ENCODE results near the gene FAM240A. TPM values are rescaled to one million over a fixed set of nuclear protein-coding genes. Genes with fewer than 3 reads are reported as not detected.

FAM240A gene
- total and polyA plus RNA-seq, 4 donors: not detected

DNA sequence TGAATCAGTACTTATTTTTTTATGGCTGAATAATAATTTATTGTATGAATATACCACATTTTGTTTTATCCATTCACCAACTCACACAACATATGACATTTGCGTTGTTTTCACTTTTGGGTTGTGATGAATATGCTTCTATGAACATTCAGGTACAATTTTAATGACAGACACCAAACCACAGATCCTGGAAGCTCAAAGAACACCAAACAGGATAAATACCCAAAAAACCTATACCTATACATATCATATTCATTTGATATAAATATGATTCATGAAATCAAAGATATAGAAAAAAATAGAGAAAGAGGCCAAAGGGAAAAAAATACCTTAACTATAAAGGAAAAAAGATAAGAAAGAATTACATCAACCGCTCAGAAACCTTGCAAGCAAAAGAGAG is 35.8 kb downstream of the FAM240A start:
- Histone ChIP-seq H3K4me1 (ENCODE audit: control insufficient read depth in 4 of 4, insufficient read depth in 4 of 4, low read length in 3 of 4) (no peaks in the 10 kb centered on the region), H3K27ac (ENCODE audit: low read depth in 1 of 2, low read length in 2 of 2) (no peak overlapping the region), H3K36me3 (ENCODE audit: control insufficient read depth in 4 of 4, insufficient read depth in 3 of 4, low read depth in 1 of 4, low read length in 3 of 4) (no peaks in the 10 kb centered on the region), H3K4me3 (ENCODE audit: low read depth in 1 of 3, low read length in 3 of 3) (no peak overlapping the region), H3K27me3 (ENCODE audit: control insufficient read depth in 4 of 4, insufficient read depth in 4 of 4, low read length in 3 of 4) (no peaks in the 10 kb centered on the region), H3K9ac (ENCODE audit: low read depth in 1 of 2, low read length in 2 of 2) (no peak overlapping the region), H3K9me3 (ENCODE audit: control insufficient read depth in 4 of 4, low read length in 3 of 4) (peaks cover 0 to 4% (median 0%) of the 10 kb centered on the region in 4 donors)
- DNase-seq (ENCODE audit: low spot score): no peak
- 76% methylated on average over 2 of the region's 2 CpGs for WGBS
- TF ChIP-seq EGR1 (IDR thresholded peaks at IDR 0.05; ENCODE audit: low read depth in 2 of 2): no peak
- no peak for TF ChIP-seq RXRA (IDR thresholded peaks at IDR 0.05)
- no peak for TF ChIP-seq GABPA (IDR thresholded peaks at IDR 0.05 in 1 of 2, conservative IDR thresholded peaks at IDR 0.05 in 1 of 2)
- no peak for TF ChIP-seq FOXA1 (IDR thresholded peaks at IDR 0.05)
- TF ChIP-seq NR2F2 (IDR thresholded peaks at IDR 0.05): no peak
- no peak for TF ChIP-seq HNF4G (IDR thresholded peaks at IDR 0.05)
- no peak for TF ChIP-seq HNF4A (conservative IDR thresholded peaks at IDR 0.05)

DNA sequence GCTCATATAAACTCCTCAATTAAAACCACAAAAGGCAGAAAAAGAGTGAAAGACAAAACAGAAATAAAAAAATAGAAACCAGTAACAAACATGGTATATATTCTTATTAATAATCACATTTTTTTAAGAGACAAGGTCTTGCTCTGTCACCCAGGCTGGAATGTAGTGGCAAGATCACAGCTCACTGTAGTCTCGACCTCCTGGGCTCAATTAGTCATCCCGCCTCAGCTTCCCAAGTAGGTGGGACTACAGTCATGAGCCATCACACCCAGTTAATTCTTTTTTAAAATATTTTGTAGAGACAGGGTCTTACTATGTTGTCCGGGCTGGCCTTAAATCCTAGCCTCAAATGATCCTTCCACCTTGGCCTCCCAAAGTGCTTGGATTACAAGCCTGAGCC is 37.1 kb downstream of the FAM240A start:
- DNase-seq (ENCODE audit: low spot score): no peak
- TF ChIP-seq HNF4A (conservative IDR thresholded peaks at IDR 0.05) (no peak), JUND (IDR thresholded peaks at IDR 0.05) (no peak), FOXA1 (IDR thresholded peaks at IDR 0.05) (no peak), SP1 (IDR thresholded peaks at IDR 0.05) (no peak), GABPA (IDR thresholded peaks at IDR 0.05 in 1 of 2, conservative IDR thresholded peaks at IDR 0.05 in 1 of 2) (no peak), NR2F2 (IDR thresholded peaks at IDR 0.05) (no peak), FOXA2 (IDR thresholded peaks at IDR 0.05) (no peak), EGR1 (IDR thresholded peaks at IDR 0.05; ENCODE audit: low read depth in 2 of 2) (no peak), HNF4G (IDR thresholded peaks at IDR 0.05) (no peak), RXRA (IDR thresholded peaks at IDR 0.05) (no peak), YY1 (IDR thresholded peaks at IDR 0.05) (no peak), TAF1 (conservative IDR thresholded peaks at IDR 0.05) (no peak), RAD21 (IDR thresholded peaks at IDR 0.05) (no peak)
- TF ChIP-seq, protein P1, sequence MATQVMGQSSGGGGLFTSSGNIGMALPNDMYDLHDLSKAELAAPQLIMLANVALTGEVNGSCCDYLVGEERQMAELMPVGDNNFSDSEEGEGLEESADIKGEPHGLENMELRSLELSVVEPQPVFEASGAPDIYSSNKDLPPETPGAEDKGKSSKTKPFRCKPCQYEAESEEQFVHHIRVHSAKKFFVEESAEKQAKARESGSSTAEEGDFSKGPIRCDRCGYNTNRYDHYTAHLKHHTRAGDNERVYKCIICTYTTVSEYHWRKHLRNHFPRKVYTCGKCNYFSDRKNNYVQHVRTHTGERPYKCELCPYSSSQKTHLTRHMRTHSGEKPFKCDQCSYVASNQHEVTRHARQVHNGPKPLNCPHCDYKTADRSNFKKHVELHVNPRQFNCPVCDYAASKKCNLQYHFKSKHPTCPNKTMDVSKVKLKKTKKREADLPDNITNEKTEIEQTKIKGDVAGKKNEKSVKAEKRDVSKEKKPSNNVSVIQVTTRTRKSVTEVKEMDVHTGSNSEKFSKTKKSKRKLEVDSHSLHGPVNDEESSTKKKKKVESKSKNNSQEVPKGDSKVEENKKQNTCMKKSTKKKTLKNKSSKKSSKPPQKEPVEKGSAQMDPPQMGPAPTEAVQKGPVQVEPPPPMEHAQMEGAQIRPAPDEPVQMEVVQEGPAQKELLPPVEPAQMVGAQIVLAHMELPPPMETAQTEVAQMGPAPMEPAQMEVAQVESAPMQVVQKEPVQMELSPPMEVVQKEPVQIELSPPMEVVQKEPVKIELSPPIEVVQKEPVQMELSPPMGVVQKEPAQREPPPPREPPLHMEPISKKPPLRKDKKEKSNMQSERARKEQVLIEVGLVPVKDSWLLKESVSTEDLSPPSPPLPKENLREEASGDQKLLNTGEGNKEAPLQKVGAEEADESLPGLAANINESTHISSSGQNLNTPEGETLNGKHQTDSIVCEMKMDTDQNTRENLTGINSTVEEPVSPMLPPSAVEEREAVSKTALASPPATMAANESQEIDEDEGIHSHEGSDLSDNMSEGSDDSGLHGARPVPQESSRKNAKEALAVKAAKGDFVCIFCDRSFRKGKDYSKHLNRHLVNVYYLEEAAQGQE (IDR thresholded peaks at IDR 0.05): no peak
- TF ChIP-seq, protein P2, sequence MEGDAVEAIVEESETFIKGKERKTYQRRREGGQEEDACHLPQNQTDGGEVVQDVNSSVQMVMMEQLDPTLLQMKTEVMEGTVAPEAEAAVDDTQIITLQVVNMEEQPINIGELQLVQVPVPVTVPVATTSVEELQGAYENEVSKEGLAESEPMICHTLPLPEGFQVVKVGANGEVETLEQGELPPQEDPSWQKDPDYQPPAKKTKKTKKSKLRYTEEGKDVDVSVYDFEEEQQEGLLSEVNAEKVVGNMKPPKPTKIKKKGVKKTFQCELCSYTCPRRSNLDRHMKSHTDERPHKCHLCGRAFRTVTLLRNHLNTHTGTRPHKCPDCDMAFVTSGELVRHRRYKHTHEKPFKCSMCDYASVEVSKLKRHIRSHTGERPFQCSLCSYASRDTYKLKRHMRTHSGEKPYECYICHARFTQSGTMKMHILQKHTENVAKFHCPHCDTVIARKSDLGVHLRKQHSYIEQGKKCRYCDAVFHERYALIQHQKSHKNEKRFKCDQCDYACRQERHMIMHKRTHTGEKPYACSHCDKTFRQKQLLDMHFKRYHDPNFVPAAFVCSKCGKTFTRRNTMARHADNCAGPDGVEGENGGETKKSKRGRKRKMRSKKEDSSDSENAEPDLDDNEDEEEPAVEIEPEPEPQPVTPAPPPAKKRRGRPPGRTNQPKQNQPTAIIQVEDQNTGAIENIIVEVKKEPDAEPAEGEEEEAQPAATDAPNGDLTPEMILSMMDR (IDR thresholded peaks at IDR 0.05; ENCODE audit: low read depth, low read length, missing input control): no peak
- TF ChIP-seq, protein P3, sequence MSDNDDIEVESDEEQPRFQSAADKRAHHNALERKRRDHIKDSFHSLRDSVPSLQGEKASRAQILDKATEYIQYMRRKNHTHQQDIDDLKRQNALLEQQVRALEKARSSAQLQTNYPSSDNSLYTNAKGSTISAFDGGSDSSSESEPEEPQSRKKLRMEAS (IDR thresholded peaks at IDR 0.05): no peak
- TF ChIP-seq, protein P4, sequence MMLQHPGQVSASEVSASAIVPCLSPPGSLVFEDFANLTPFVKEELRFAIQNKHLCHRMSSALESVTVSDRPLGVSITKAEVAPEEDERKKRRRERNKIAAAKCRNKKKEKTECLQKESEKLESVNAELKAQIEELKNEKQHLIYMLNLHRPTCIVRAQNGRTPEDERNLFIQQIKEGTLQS (IDR thresholded peaks at IDR 0.05): no peak
- TF ChIP-seq, protein P5, sequence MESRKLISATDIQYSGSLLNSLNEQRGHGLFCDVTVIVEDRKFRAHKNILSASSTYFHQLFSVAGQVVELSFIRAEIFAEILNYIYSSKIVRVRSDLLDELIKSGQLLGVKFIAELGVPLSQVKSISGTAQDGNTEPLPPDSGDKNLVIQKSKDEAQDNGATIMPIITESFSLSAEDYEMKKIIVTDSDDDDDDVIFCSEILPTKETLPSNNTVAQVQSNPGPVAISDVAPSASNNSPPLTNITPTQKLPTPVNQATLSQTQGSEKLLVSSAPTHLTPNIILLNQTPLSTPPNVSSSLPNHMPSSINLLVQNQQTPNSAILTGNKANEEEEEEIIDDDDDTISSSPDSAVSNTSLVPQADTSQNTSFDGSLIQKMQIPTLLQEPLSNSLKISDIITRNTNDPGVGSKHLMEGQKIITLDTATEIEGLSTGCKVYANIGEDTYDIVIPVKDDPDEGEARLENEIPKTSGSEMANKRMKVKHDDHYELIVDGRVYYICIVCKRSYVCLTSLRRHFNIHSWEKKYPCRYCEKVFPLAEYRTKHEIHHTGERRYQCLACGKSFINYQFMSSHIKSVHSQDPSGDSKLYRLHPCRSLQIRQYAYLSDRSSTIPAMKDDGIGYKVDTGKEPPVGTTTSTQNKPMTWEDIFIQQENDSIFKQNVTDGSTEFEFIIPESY (IDR thresholded peaks at IDR 0.05): no peak
- Histone ChIP-seq H3K36me3 (ENCODE audit: control insufficient read depth in 4 of 4, insufficient read depth in 3 of 4, low read depth in 1 of 4, low read length in 3 of 4) (no peaks in the 10 kb centered on the region), H3K27ac (ENCODE audit: low read depth in 1 of 2, low read length in 2 of 2) (no peak overlapping the region), H3K4me1 (ENCODE audit: control insufficient read depth in 4 of 4, insufficient read depth in 4 of 4, low read length in 3 of 4) (no peaks in the 10 kb centered on the region), H3K4me3 (ENCODE audit: low read depth in 1 of 3, low read length in 3 of 3) (no peak overlapping the region), H3K27me3 (ENCODE audit: control insufficient read depth in 4 of 4, insufficient read depth in 4 of 4, low read length in 3 of 4) (no peaks in the 10 kb centered on the region), H3K9me3 (ENCODE audit: control insufficient read depth in 4 of 4, low read length in 3 of 4) (peaks cover 0 to 4% (median 0%) of the 10 kb centered on the region in 4 donors), H3K9ac (ENCODE audit: low read depth in 1 of 2, low read length in 2 of 2) (no peak overlapping the region)
- 90% methylated on average over 3 of the region's 3 CpGs for WGBS
